Upper lobe of left lung (tissue), 6 donors: ENCODE measurements around the gene ADAMTSL2. TPM values are rescaled to one million over a fixed set of nuclear protein-coding genes. Genes with fewer than 3 reads are reported as not detected.

Source experiments
- ATAC-seq, 2 donors: fragments of 200-7000 bp; cut with Tn5 transposase; one replicate each; pipeline ENCODE4 v1.9.1; 2022; ENCODE audit warnings: mild to moderate bottlenecking in 2 of 2, moderate library complexity in 2 of 2; ENCODE audit not compliant: low FRiP score in 2 of 2
- DNase-seq, 2 donors: peaks; one replicate each; pipeline ENCODE4 v3.0.0-alpha.2; 2019 to 2020
- H3K27ac ChIP-seq, 4 donors: fragments of 200-600 bp; sonication (generic); one replicate each; pipeline ENCODE4 v1.5.1; 2016 to 2019
- H3K27me3 ChIP-seq, 4 donors: fragments of 200-600 bp; sonication (generic); one replicate each; pipeline ENCODE4 v1.5.1; 2017 to 2019
- H3K36me3 ChIP-seq, 4 donors: fragments of 200-600 bp; sonication (generic); one replicate each; pipeline ENCODE4 v1.5.1; 2016 to 2019
- H3K4me1 ChIP-seq, 4 donors: fragments of 200-600 bp; sonication (generic); one replicate each; pipeline ENCODE4 v1.5.1; 2018 to 2019
- H3K4me3 ChIP-seq, 4 donors: fragments of 200-600 bp; sonication (generic); one replicate each; pipeline ENCODE4 v1.5.1; 2017 to 2019; ENCODE audit warnings: mild to moderate bottlenecking in 2 of 4, moderate library complexity in 1 of 4
- H3K9me3 ChIP-seq, 4 donors: fragments of 200-600 bp; sonication (generic); one replicate each; pipeline ENCODE4 v1.5.1; 2018 to 2019
- EP300 ChIP-seq, 4 donors: sonication (generic); formaldehyde crosslinking; IDR thresholded peaks; one replicate each; pipeline ENCODE4 v1.5.1; 2017; ENCODE audit warnings: antibody characterized with exemption in 4 of 4, control low read depth in 2 of 4
- POLR2A ChIP-seq, 4 donors: fragments of 450-650 bp; IDR thresholded peaks; one replicate each; pipeline ENCODE4 v1.5.1; 2016 to 2017; ENCODE audit warnings: antibody characterized with exemption in 4 of 4, mild to moderate bottlenecking in 2 of 4
- POLR2AphosphoS5 ChIP-seq, 2 donors: sonication (generic); formaldehyde crosslinking; IDR thresholded peaks; one replicate each; pipeline ENCODE4 v1.5.1; 2017; ENCODE audit warnings: antibody characterized with exemption in 2 of 2
- WGBS, 2 donors: methylation state at CpG; one replicate each; pipeline ENCODE4 v1.1.5; 2017 to 2018; 5-methylcytosine and 5-hydroxymethylcytosine counted together
- total RNA-seq, 6 donors: library from RNA; depleted of rRNA in 4 of 6; stranded (reverse); fragments of >200 nt in 4 of 6; gene quantifications; one replicate each; pipeline versions ENCODE4 v1.1.0 to v1.2.1, GENCODE V29; 2016 to 2021
- TF ChIP-seq, protein P1 (sequence below), 6 experiments: fragments of 450-650 bp in 4 of 6; fragments of 200-600 bp in 2 of 6; sonication (generic) in 2 of 6; IDR thresholded peaks; one replicate each; pipeline ENCODE4 v1.5.1; 2016 to 2019; ENCODE audit warnings: antibody characterized with exemption in 6 of 6
- donor health status: DM: no; HTN: no; CAD: no; lungs with moderate emphysema.
- donor health status: DM: no; HTN: yes; CAD: no; lungs with severe emphysema.

The ADAMTSL2 gene
- total RNA-seq, 6 donors from 2014 or later, result 1.4 to 34.8 (median 19.2) TPM

DNA sequence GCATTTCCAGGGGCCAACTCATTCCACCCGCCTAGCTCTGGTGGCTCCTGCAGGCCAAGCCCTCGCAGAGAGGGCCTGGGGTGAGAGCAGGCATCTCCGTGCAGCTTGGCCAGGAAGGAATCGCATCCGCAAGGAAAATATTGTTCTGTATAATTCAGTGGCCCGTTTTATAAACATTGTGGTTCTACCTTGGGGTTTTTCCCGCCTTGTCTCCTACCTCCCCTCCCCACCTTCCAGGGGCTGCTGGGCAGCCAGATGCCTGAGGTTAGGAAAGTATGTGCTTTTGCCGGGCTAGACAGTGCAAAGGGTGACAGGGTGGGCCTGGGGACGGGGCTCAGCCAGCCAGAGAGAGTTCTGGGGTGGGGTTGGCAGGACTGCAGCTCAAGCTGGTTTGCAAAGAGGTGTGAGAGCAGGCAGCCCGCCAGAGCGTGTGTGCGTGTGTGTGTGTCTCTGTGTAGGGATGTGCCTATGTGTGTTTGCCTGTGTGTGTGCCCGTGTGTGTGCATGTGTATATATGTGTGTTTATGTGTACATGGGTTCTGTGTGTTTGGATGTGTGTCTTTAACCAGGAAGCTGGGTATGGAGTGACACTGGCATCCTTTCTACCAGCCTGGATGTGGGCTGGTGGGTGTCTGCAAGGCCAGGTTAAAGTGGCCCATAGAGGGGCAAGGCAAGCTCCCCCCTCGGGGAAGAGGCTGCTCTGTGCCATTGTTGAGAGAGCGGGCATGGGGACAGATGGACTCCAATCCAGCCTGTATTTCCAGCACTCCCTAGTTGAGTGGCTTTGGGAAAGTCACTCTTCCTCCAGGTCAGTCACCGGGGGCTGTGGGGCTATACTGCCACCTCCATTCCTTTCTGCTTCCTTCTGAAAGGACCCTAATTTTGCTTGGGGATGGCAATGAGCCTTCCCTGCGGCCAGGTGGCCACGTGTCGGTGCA is 45.0 kb upstream of the ADAMTSL2 start:
- H3K4me3 ChIP-seq, result no peak overlapping the region
- DNase-seq (peak in 1 of 2 donors; percentile 43), ATAC-seq (no peak)
- no peaks in the 10 kb centered on the region for H3K9me3 ChIP-seq
- H3K27ac ChIP-seq, result no peak overlapping the region
- WGBS, 2 donors, result 86 to 88% methylated on average over 12 to 19 of the region's 19 CpGs
- no peaks in the 10 kb centered on the region for H3K27me3 ChIP-seq
- H3K36me3 ChIP-seq, result no peaks in the 10 kb centered on the region
- H3K4me1 ChIP-seq, result peaks cover 15 to 22% (median 20%) of the 10 kb centered on the region in 4 donors
- no peak for TF ChIP-seq EP300 (IDR thresholded peaks at IDR 0.05)
- TF ChIP-seq POLR2A (IDR thresholded peaks at IDR 0.05), result no peak
- TF ChIP-seq, protein P1, sequence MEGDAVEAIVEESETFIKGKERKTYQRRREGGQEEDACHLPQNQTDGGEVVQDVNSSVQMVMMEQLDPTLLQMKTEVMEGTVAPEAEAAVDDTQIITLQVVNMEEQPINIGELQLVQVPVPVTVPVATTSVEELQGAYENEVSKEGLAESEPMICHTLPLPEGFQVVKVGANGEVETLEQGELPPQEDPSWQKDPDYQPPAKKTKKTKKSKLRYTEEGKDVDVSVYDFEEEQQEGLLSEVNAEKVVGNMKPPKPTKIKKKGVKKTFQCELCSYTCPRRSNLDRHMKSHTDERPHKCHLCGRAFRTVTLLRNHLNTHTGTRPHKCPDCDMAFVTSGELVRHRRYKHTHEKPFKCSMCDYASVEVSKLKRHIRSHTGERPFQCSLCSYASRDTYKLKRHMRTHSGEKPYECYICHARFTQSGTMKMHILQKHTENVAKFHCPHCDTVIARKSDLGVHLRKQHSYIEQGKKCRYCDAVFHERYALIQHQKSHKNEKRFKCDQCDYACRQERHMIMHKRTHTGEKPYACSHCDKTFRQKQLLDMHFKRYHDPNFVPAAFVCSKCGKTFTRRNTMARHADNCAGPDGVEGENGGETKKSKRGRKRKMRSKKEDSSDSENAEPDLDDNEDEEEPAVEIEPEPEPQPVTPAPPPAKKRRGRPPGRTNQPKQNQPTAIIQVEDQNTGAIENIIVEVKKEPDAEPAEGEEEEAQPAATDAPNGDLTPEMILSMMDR (IDR thresholded peaks at IDR 0.05), result no peak
- TF ChIP-seq POLR2AphosphoS5 (IDR thresholded peaks at IDR 0.05), result no peak

DNA sequence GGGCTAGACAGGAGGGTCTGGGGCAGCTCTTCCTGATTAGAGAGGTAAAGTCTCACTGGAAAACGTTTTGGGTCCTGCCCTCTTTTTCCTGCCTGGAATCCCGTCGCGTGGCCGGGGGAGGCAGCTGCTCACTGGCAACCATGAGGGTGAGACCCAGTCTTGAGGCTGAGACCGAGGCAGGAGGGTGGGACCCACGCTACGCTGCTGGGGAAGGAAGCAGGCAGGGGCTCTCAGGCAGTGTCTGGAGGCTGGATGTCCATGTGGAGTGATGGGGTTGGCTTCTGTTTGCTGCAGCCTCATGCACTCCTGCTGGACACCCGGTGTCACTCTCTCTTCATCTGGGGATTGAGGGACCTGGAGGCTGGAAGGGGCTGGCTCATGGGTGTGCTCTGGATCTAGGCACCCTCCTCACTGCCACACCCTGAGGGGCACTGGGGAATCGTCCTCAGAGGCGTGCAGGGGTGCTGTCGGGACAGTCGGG is 44.3 kb upstream of the ADAMTSL2 start:
- 70 to 78% methylated on average over 4 to 13 of the region's 13 CpGs for WGBS, 2 donors
- no peak for ATAC-seq
- no peaks in the 10 kb centered on the region for H3K36me3 ChIP-seq
- no peak overlapping the region for H3K4me3 ChIP-seq
- no peak overlapping the region for H3K27ac ChIP-seq
- DNase-seq, result no peak
- H3K27me3 ChIP-seq, result no peaks in the 10 kb centered on the region
- TF ChIP-seq, protein P1 (IDR thresholded peaks at IDR 0.05), result no peak
- TF ChIP-seq EP300 (IDR thresholded peaks at IDR 0.05) (no peak), POLR2A (IDR thresholded peaks at IDR 0.05) (no peak), POLR2AphosphoS5 (IDR thresholded peaks at IDR 0.05) (no peak)
- no peaks in the 10 kb centered on the region for H3K9me3 ChIP-seq
- peaks cover 15 to 22% (median 20%) of the 10 kb centered on the region in 4 donors for H3K4me1 ChIP-seq

DNA sequence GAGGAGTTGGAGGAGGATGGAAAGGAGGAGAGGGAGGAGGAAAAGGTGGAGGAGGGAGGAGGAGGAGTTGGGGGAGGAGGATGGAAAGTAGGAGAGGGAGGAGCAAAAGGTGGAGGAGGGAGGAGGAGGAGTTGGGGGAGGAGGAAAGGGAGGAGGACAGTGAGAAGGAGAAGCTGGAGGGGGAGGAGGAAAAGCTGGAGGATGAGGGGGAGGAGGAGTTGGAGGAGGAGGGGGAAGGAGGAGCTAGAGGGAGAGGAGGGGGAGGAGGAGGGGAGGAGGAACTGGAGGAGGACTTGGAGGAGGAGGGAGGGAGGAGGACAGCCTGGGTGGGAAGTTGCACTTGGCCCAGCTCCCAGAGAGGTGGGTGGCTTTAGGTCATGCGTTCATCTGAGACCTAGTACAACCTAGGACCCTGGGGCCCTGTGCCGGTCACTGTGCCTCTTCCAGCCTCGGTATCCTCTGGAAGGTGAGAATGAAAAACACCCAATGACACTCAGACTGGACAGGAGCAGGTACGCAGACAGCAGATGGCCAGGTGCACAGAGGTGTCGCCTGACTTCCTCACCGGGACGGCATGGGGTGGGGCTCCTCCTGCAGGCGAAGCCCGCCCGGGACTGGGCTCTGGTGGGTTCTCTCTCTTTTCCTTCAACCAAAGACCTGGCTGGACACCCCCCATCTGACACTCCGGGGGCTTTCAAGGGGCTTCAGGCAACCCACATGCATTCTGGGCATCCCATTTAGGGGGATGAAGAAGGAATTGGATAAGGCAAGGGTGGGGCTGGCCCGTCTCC is 43.4 kb upstream of the ADAMTSL2 start:
- H3K27ac ChIP-seq, result peak overlapping the region in 3 of 4 donors; percentile 45 to 79 (median 69)
- no peaks in the 10 kb centered on the region for H3K9me3 ChIP-seq
- H3K4me1 ChIP-seq, result peaks cover 13 to 19% (median 17%) of the 10 kb centered on the region in 4 donors
- 77 to 81% methylated on average over 11 to 12 of the region's 12 CpGs for WGBS, 2 donors
- H3K4me3 ChIP-seq, result no peak overlapping the region
- TF ChIP-seq EP300 (IDR thresholded peaks at IDR 0.05), result no peak
- TF ChIP-seq POLR2AphosphoS5 (IDR thresholded peaks at IDR 0.05), result no peak
- TF ChIP-seq, protein P1 (IDR thresholded peaks at IDR 0.05), result no peak
- no peak for TF ChIP-seq POLR2A (IDR thresholded peaks at IDR 0.05)
- DNase-seq (no peak), ATAC-seq (no peak)
- no peaks in the 10 kb centered on the region for H3K36me3 ChIP-seq
- no peaks in the 10 kb centered on the region for H3K27me3 ChIP-seq

DNA sequence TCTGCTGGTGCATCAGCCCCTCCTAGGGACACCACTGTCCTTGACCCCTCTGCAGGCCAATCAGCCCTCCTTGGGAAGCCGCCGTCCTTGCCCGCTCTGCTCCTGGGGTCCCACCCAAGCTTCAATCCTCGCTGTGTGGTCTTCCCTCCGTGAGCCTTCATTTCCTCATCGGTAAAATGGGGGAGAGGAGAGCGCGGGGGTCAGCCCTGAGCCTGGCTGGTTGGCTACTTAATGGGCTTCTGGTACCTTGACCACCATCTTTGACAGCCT is 42.9 kb upstream of the ADAMTSL2 start:
- Histone ChIP-seq H3K4me3 (no peak overlapping the region), H3K27me3 (no peaks in the 10 kb centered on the region), H3K36me3 (no peaks in the 10 kb centered on the region), H3K9me3 (no peaks in the 10 kb centered on the region), H3K27ac (peak overlapping the region; percentile 10 to 79 (median 57)), H3K4me1 (peaks cover 11 to 17% (median 13%) of the 10 kb centered on the region in 4 donors)
- ATAC-seq, result no peak
- 94 to 100% methylated on average over 7 to 8 of the region's 8 CpGs for WGBS, 2 donors
- DNase-seq, result no peak
- no peak for TF ChIP-seq POLR2AphosphoS5 (IDR thresholded peaks at IDR 0.05)
- TF ChIP-seq POLR2A (IDR thresholded peaks at IDR 0.05), result no peak
- TF ChIP-seq, protein P1 (IDR thresholded peaks at IDR 0.05), result no peak
- TF ChIP-seq EP300 (IDR thresholded peaks at IDR 0.05), result no peak
